HG03457 (cell line): ENCODE data around the gene FAM118A.
"Not testable (repeated sequence)": the region's sequence is repeated elsewhere in the genome, so short reads cannot be mapped to it uniquely, and the experiment has no call there.

ENCODE experiments used
- ATAC-seq: cut with Tn5 transposase; IDR thresholded peaks from one replicate; pipeline ENCODE4 v1.9.1; 2021; ENCODE audit warnings: moderate number of reproducible peaks; ENCODE audit not compliant: unreplicated experiment

Gene FAM118A

GRCh38 chr22:45308391-45308956, 1.3 kb upstream of the FAM118A start:
- ATAC-seq, result no peak

DNA sequence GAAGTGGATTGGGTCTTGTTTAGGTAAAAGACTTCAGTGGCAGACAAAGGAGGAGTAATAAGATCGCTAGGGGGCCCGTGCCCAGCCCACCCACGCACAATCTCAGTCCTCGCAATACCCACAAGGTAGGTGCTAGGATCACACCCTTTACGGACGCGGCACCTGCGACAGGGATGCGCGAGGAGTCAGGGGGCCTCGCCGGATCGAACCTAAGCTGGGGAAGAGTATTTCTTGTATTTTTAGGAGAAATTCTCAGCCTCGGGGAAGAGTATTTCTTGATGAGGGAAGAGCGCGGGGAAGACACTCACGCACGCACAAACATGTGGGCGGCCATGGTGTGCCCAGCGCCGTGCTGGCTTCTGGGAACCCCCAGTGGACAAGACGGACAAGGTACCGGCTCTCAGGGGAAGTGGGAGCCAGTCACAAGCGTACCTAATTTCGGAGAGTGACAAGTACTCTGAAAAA, 745 bp upstream of the FAM118A start:
- ATAC-seq, result no peak

DNA sequence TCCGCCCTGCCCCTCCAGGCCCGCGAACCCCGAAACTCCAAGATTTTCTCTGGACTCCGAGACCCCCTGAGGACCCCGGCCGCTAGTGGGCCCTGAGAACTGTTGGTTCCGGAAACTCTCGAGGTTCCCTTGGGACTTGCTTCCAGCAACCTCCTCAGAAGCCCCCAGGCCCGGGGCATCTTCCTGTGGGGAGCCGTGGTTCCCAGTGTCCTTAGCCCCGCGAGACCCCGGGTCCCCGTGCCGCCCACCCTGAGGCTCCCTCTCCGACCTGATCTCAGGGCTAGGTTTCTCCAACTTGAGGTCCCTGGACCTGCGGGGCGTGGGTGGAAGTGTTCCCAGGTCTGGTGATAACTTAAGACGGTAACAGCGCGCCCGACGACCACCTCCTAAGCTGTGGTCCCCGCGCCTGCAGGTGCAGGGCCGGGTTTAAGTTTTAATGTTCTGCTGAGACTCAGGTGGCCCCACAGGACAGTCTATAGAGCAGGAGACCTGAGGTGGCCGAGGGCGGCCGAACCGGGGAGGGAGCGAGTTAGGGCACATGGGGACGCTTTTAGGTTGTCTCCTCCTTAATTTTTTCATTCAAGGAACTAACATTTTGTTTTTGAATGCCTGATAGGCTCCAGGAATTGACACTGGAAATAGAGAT, 720 bp downstream of the FAM118A start:
- ATAC-seq, result no peak

- ATAC-seq, result no peak
Observed at GRCh38 chr22:45310977-45311531, 1.3 kb downstream of the FAM118A start.

DNA sequence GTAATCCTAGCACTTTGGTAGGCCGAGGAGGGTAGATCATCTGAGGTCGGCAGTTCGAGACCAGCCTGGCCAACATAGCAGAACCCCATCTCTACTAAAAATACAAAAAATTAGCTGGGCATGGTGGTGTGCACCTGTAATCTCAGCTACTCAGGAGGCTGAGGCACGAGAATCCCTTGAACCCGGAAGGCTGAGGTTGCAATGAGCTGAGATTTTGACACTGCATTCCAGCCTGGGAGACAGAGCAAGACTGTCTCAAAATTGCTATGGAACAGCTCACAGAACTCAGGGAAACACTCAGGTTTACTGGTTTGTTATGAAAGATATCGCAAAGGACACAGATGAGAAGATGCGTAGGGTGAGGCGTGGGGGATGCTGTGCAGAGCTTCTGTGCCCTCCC, 2.7 kb downstream of the FAM118A start:
- no peak for ATAC-seq

- no peak for ATAC-seq
Observed at GRCh38 chr22:45312856-45313255, 3.1 kb downstream of the FAM118A start.

DNA sequence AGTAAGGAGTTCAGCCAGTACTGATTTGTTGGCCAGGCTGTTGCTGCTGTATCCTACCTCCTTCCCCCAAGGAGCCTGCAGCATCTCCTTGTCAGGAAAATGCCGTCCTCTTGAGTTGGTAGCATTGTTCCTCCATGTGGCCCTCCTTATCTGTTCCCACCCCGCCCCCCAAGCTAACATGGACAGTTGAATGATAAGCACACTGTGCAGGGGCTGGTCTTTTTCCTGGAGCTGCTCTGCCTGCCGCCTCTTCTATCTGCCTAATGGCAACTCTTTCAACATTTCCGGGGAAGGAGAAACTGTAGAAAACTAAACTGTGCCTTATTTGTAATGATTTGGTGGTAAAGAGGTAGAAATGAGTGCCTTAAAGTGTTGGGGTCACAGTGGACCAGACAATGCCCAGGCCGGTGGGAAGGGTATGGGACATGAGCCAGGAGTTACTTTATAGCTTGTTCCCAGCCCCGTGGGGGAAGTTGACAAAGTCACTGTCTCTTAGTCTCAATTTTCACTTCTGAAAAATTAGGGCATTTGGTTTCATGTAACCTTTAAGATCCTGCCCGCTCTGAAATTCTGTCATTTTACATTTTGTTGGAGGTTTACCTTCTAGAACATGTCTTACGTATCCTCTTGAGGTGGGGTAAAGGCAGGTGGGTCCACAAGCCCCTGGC, 4.5 kb downstream of the FAM118A start:
- ATAC-seq, result no peak

DNA sequence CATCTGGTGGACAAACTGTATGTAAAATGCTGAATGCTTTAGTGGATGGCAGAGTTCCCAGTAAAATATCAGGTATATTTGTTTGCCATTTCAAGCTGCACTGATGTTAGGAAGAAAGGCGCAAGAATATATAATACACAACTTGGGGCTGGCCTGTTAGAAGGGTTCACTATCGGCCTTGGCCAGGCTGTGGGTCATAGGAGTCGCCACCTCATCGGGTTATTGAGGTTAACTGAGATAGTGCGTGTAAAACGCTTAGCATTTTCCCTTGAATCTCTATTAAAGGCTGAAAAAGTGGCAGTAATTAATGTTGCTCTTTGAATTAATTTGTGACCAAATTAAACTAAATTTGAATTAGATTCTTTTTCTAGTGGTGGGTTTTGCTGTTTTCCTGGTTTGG, 5.1 kb downstream of the FAM118A start:
- no peak for ATAC-seq

GRCh38 chr22:45316796-45317526, 7.2 kb downstream of the FAM118A start:
- no peak for ATAC-seq

GRCh38 chr22:45317551-45318167, 7.9 kb downstream of the FAM118A start:
- ATAC-seq, result no peak

GRCh38 chr22:45318168-45318557, 8.4 kb downstream of the FAM118A start:
- ATAC-seq, result peak; percentile 55

- peak; percentile 21 for ATAC-seq
Observed at GRCh38 chr22:45318558-45319323, 9.0 kb downstream of the FAM118A start.

DNA sequence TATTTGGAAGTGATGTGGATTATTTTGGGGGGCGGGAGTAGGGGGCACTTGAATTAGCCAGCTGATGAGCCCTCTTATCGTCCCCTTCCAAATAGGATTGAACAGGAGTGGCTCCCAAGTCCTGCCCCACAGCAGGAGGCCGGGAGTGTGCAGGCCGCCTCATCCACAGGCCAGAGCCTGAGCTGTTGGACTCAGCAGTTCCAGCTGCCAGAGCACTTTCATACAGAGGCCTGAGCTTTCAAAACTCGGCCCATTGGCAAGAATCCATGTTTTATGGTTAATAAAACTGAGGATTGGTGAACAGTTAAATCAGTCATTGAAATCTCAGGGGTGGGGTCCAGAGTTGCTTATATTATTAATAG, 9.6 kb downstream of the FAM118A start:
- ATAC-seq, result no peak

GRCh38 chr22:45320357-45320976, 10.7 kb downstream of the FAM118A start:
- ATAC-seq, result no peak

DNA sequence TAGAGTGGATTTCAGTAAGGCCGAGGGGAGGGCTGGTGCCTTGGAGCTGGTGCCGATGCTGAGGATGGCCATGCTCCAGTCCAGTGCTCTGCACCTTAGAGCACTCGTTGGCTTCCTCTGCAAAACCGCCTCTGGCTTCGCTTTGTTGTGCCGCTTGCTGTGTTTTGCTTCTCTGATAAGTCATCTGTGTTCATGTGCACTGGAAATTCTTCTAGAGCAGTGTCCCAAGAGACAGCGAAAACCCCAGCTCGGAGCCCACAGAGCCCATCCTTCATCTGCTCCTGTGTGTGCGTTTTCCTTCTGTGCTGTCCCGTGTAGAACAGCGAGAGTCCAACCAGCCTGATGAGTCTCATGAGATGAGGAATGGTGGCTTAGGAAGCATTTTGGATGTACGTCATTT, 12.1 kb downstream of the FAM118A start:
- no peak for ATAC-seq

DNA sequence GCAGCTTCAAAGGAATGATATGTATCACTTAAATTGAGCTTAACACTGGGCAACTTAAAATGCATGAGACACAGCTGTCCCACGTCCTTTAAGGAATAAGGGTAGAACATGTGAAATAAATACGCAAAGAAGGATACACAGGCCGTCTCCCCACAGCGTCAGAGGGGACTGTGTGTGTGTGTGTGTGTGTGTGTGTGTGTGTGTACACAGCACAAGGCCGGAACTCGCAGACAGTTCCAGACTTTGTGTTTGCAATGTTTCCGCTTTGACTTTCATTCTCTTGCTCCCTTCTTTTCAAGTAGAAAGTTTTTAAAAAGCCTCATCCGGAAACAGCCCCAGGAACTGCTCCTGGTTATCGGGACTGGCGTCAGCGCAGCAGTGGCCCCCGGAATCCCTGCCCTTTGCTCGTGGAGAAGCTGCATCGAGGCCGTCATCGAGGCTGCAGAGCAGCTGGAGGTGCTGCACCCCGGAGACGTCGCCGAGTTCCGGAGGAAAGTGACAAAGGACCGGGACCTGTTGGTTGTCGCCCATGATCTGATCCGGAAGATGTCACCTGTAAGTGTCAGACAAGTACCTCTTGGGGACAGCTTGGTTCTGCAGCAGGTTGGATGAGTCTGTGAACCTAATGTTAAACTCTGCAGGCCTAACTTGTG, 13.3 kb downstream of the FAM118A start:
- no peak for ATAC-seq

GRCh38 chr22:45323695-45324094, 14.0 kb downstream of the FAM118A start:
- no peak for ATAC-seq

GRCh38 chr22:45324311-45324711, 14.6 kb downstream of the FAM118A start:
- no peak for ATAC-seq

GRCh38 chr22:45328261-45328660, 18.5 kb downstream of the FAM118A start:
- ATAC-seq, result not testable (repeated sequence)
